Astrocyte (in vitro differentiated cells and primary cell): Measurements from ENCODE around the gene EMX1. TPM values are rescaled to one million over a fixed set of nuclear protein-coding genes. Genes with fewer than 3 reads are reported as not detected.

ENCODE experiments used
- DNase-seq: peaks from one replicate; pipeline ENCODE4 v3.0.0-alpha.2; 2010; ENCODE audit warnings: low read depth
- FAIRE-seq: peaks from 2 replicates; lab custom pipeline; 2011; peaks lifted over from hg19 to GRCh38; lab: Jason Lieb, UNC
- H2AFZ ChIP-seq: 2 replicates; pipeline ENCODE4 v1.6.0; 2012; ENCODE audit warnings: low read depth, low read length, inconsistent platforms
- H3K27ac ChIP-seq: 2 replicates; pipeline ENCODE4 v1.5.1; 2011; ENCODE audit warnings: low read depth, low read length, inconsistent platforms
- H3K27me3 ChIP-seq: 2 replicates; pipeline ENCODE4 v1.6.0; 2011; ENCODE audit warnings: low read length, inconsistent platforms; ENCODE audit not compliant: insufficient read depth
- H3K36me3 ChIP-seq: 2 replicates; pipeline ENCODE4 v1.5.1; 2011; ENCODE audit warnings: low read length, inconsistent platforms; ENCODE audit not compliant: insufficient read depth
- H3K4me1 ChIP-seq: 2 replicates; pipeline ENCODE4 v1.5.1; 2011; ENCODE audit warnings: low read length, inconsistent platforms; ENCODE audit not compliant: insufficient read depth
- H3K4me2 ChIP-seq: 2 replicates; pipeline ENCODE4 v1.6.0; 2012; ENCODE audit warnings: low read length, inconsistent platforms
- H3K4me3 ChIP-seq: 2 replicates; pipeline ENCODE4 v1.5.1; 2011; ENCODE audit warnings: low read depth, mild to moderate bottlenecking, low read length, inconsistent platforms; ENCODE audit not compliant: insufficient read depth
- H3K79me2 ChIP-seq: 2 replicates; pipeline ENCODE4 v1.6.0; 2012; ENCODE audit warnings: mild to moderate bottlenecking, low read length, inconsistent platforms; ENCODE audit not compliant: insufficient read depth
- H3K9ac ChIP-seq: 2 replicates; pipeline ENCODE4 v1.6.0; 2012; ENCODE audit warnings: mild to moderate bottlenecking, low read length, inconsistent platforms
- H3K9me3 ChIP-seq: 2 replicates; pipeline ENCODE4 v1.5.1; 2012; ENCODE audit warnings: low read depth, mild to moderate bottlenecking, low read length, inconsistent platforms; ENCODE audit not compliant: insufficient read depth
- H4K20me1 ChIP-seq: 2 replicates; pipeline ENCODE4 v1.6.0; 2012; ENCODE audit warnings: low read length, inconsistent platforms; ENCODE audit not compliant: insufficient read depth
- H3K27ac Mint-ChIP-seq: one replicate; pipeline ENCODE4 v1.8.0; 2021; ENCODE audit warnings: mild to moderate bottlenecking, mixed read lengths; ENCODE audit not compliant: unreplicated experiment
- H3K27me3 Mint-ChIP-seq: one replicate; pipeline ENCODE4 v1.8.0; 2021; ENCODE audit warnings: low read depth, mixed read lengths; ENCODE audit not compliant: unreplicated experiment
- H3K36me3 Mint-ChIP-seq: one replicate; pipeline ENCODE4 v1.8.0; 2021; ENCODE audit warnings: low read depth, mixed read lengths; ENCODE audit not compliant: unreplicated experiment
- H3K4me1 Mint-ChIP-seq: one replicate; pipeline ENCODE4 v1.8.0; 2021; ENCODE audit warnings: low read depth, mixed read lengths; ENCODE audit not compliant: unreplicated experiment
- H3K4me3 Mint-ChIP-seq: one replicate; pipeline ENCODE4 v1.8.0; 2021; ENCODE audit warnings: mild to moderate bottlenecking, moderate library complexity, mixed read lengths; ENCODE audit not compliant: unreplicated experiment
- H3K9me3 Mint-ChIP-seq: one replicate; pipeline ENCODE4 v1.8.0; 2021; ENCODE audit warnings: mild to moderate bottlenecking, mixed read lengths; ENCODE audit not compliant: unreplicated experiment
- CTCF ChIP-seq: IDR thresholded peaks from 2 replicates; pipeline ENCODE4 v1.5.1; 2011; ENCODE audit warnings: low read depth, mild to moderate bottlenecking, inconsistent platforms, low read length, moderate library complexity; ENCODE audit not compliant: insufficient read depth
- EZH2 ChIP-seq: IDR thresholded peaks from 2 replicates; pipeline ENCODE4 v1.6.1; 2012; ENCODE audit warnings: mild to moderate bottlenecking, low read length, inconsistent platforms; ENCODE audit not compliant: insufficient read depth
- total RNA-seq: library from RNA; stranded (reverse); gene quantifications from 2 replicates; pipeline ENCODE4 v1.2.1, GENCODE V29; 2021

The EMX1 gene
- total RNA-seq, 1 donor from 2014 or later = 0.48 TPM

GRCh38 chr2:72944804-72945449 is 27.6 kb downstream of the EMX1 start:
- no peak overlapping the region for H2AFZ ChIP-seq
- Mint-ChIP-seq H3K4me1 (peaks cover 11% of the 10 kb centered on the region), H3K27me3 (peaks cover 16% of the 10 kb centered on the region)

GRCh38 chr2:72945450-72946019 is 28.2 kb downstream of the EMX1 start:
- no peak overlapping the region for H3K4me3 ChIP-seq
- Mint-ChIP-seq H3K4me3 (no peak overlapping the region), H3K9me3 (peaks cover 4% of the 10 kb centered on the region), H3K27me3 (peaks cover 13% of the 10 kb centered on the region), H3K27ac (no peak overlapping the region), H3K36me3 (peaks cover 21% of the 10 kb centered on the region), H3K4me1 (peaks cover 8% of the 10 kb centered on the region)
- H3K36me3 ChIP-seq = no peaks in the 10 kb centered on the region
- no peak for FAIRE-seq
- no peak overlapping the region for H3K4me2 ChIP-seq
- no peak overlapping the region for H2AFZ ChIP-seq
- TF ChIP-seq EZH2 (no peak), CTCF (no peak)
- H4K20me1 ChIP-seq = peaks cover 13% of the 10 kb centered on the region
- no peak overlapping the region for H3K9ac ChIP-seq
- no peak for DNase-seq
- no peaks in the 10 kb centered on the region for H3K79me2 ChIP-seq
- H3K4me1 ChIP-seq = peaks cover 10% of the 10 kb centered on the region
- no peaks in the 10 kb centered on the region for H3K27me3 ChIP-seq
- no peaks in the 10 kb centered on the region for H3K9me3 ChIP-seq
- no peak overlapping the region for H3K27ac ChIP-seq

More at GRCh38 chr2:72944804-72945449, 27.6 kb downstream of the EMX1 start:
- no peak overlapping the region for H3K4me3 ChIP-seq
- no peaks in the 10 kb centered on the region for H3K36me3 ChIP-seq
- H4K20me1 ChIP-seq = peaks cover 19% of the 10 kb centered on the region
- Mint-ChIP-seq H3K4me3 (no peak overlapping the region), H3K9me3 (peaks cover 6% of the 10 kb centered on the region), H3K36me3 (peaks cover 18% of the 10 kb centered on the region), H3K27ac (no peak overlapping the region)
- H3K9ac ChIP-seq = no peak overlapping the region
- H3K79me2 ChIP-seq = no peaks in the 10 kb centered on the region
- FAIRE-seq = no peak
- peaks cover 15% of the 10 kb centered on the region for H3K4me1 ChIP-seq
- no peak overlapping the region for H3K27ac ChIP-seq
- TF ChIP-seq CTCF (no peak), EZH2 (no peak)
- no peaks in the 10 kb centered on the region for H3K27me3 ChIP-seq
- no peak for DNase-seq
- H3K4me2 ChIP-seq = no peak overlapping the region
- no peaks in the 10 kb centered on the region for H3K9me3 ChIP-seq

GRCh38 chr2:72946466-72946865 is 29.1 kb downstream of the EMX1 start:
- Mint-ChIP-seq H3K36me3 (peaks cover 22% of the 10 kb centered on the region), H3K27ac (no peak overlapping the region)
- FAIRE-seq = no peak

More at GRCh38 chr2:72946466-72946865, 29.1 kb downstream of the EMX1 start:
- DNase-seq = no peak
- H3K4me3 ChIP-seq = no peak overlapping the region
- no peak overlapping the region for H3K4me3 Mint-ChIP-seq
- H3K36me3 ChIP-seq = no peaks in the 10 kb centered on the region
- peaks cover 13% of the 10 kb centered on the region for H3K27me3 Mint-ChIP-seq
- no peak overlapping the region for H3K27ac ChIP-seq
- H4K20me1 ChIP-seq = peaks cover 5% of the 10 kb centered on the region
- H3K4me2 ChIP-seq = no peak overlapping the region
- H3K9me3 Mint-ChIP-seq = peaks cover 4% of the 10 kb centered on the region
- no peak overlapping the region for H2AFZ ChIP-seq
- H3K9me3 ChIP-seq = no peaks in the 10 kb centered on the region
- H3K79me2 ChIP-seq = no peaks in the 10 kb centered on the region
- H3K27me3 ChIP-seq = no peaks in the 10 kb centered on the region
- no peaks in the 10 kb centered on the region for H3K4me1 Mint-ChIP-seq
- peaks cover under 1% of the 10 kb centered on the region for H3K4me1 ChIP-seq
- no peak overlapping the region for H3K9ac ChIP-seq
- TF ChIP-seq CTCF = no peak
- TF ChIP-seq EZH2 = no peak
